Measurements from ENCODE around the gene SPINK6.

Gene SPINK6

DNA sequence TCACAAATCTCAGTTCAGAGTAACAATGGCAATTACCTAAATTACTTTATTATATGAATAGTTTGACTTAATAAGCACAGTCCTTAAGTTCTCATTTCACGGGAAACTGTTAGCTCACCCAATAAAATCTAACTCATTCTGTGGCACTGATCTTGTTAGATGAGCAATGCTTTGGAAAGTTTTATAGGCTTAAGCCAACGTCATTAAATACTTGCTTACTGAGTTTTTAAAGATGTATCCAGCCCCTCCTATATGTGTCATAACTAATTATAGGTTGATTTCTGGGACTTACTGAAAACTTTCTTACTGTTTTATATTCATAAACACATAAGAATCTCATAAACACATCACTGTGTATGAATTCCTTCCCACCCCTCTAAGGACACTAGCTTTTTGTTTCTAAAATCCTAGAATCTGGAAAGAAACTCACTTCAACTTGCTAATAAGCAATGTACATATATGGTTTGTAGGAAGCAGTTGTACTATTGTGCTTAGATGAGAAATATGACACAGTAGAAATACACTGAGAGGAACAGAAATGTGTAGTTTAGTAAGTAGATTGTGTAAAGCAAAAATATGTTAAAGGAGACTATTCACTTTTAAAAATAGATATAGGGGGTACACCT, 21.4 kb downstream of the SPINK6 start:
- no peak for DNase-seq (ENCODE audit: low read depth, low spot score)

DNA sequence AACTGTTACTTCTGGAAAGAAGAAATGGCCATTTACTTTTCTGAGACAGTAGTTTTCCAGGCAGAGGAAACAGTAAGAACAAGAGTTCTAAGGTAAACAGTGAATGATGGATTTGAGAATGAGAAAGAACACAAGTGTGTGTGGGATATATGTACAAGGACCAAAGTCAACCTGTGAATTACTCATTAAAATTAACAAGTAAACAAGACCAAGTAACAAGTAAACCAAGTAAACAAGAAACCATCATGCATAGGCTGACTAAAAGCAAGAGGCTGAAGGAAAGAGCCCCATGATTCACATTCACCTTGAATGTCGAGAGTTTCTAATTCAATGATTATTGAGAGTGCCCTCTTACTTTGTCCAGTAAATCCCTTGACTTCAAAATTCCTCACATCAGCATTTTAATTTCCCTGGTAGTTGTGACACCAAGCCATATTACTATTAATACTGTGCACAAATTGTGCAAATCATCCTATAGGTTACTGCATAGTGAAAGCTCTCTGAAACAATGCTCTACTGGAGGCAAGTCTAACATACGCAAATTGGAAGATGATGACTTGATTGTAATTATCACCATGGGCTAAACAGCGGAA, 25.6 kb downstream of the SPINK6 start:
- no peak for DNase-seq (ENCODE audit: low read depth, low spot score)

DNA sequence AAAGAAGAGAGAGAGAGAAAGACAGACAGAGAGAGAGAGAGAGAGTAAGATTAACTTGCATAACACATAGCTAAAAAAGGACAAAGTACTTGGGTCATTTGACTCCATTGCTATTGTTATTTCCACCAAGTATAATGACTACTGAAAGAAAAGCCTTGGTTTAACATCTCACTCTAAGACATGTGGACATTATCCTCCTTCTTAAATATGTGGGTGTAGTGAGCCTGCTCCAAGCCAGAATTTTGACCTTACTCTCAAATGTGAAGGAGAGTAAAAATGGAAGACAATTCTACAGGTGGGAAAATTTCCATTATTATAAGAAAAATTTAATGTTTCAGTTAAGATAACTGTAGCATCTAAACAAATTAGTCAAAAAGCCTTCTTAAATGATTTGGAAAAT, 27.0 kb downstream of the SPINK6 start:
- no peak for DNase-seq (ENCODE audit: low read depth, low spot score)

DNA sequence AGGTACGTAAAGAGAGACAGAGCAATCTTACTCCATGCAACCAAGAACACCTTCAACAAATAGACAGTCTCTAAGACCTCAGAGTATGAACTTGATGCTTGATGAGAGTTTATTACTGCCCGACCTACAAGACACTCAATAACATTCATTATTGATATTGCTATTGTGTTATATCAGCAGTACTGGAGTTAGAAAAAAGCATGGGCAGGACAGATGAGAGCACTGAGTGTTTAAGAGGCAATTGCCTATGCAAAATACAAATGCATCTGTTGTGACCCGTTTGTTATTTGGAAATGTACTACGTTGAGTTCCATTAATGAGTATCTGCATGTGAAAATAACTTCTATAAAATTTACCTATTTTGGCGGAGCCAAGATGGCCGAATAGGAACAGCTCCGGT, 27.4 kb downstream of the SPINK6 start:
- DNase-seq (ENCODE audit: low read depth, low spot score), result peak; percentile 2

DNA sequence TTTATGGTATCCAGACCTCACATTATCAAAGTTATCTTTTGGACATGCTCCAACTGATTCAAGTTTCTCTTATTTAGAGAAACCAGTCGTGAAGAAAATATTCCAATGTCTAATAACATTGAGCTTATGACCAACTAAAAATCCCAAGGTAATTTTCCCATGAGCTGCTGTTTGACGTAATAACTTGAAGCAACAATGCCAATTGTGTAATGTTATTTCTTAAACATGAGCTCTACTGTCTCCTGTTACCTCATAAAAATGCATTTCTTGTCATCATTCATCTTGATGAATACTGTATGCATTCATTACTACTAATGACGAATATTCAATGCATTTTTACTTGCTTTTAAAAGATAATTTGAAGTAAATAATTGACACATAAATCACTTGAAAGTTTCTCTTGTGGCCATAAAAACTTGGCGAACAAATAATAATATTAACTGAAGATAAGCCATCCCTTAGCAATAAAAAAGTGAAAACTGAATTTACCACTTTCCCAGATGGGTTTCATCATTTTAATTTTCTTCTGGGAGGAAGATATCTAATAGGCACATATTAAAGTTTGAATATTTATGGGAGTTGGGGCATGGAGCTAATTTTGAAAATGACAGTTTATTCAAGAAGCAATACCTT, 35.1 kb downstream of the SPINK6 start:
- no peak for DNase-seq (ENCODE audit: low read depth, low spot score)

DNA sequence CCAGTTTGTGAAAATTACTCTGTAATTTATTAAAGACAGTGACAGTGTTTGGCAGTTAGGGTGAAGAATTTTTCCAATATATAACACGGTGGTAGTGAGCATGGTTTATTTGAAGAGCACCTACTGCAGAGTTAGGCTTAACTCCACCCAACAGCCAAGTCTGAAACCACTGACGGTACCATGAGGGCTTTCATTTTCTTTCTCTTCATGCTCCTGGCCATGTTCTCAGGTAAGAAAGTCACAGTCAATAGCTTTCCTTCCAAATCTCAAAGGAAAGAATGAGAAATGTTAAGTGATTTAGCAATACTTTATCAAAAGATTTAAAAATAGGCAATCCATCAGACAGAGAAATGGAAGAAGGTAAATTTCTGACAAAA, 35.6 kb downstream of the SPINK6 start, which contains the start of gene MARCOL:
Gene MARCOL, plus strand, starts transcription at position 108 of the 377 bp plus-strand sequence. Its CDS starts 73 bp downstream, at position 181.
- DNase-seq (ENCODE audit: low read depth, low spot score), result no peak

DNA sequence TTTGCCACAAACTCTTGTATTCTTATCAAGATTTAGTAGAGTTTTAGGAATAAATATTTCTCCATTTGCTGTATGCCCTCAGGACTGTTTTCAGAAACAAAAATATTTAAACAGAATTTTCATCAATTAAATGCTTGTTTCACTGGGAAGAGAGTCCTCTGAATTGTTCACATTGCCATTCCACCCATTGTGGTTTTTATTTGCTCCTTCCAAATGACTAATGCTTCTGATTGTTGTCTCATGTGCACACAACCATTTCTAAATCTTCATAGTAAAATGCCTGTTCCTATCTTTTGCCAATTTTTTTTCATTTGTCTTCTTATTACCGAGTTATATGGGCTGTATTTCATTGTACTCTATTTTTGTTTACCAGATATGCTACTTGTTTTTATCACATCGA, 46.1 kb downstream of the SPINK6 start:
- DNase-seq (ENCODE audit: low read depth, low spot score), result no peak

DNA sequence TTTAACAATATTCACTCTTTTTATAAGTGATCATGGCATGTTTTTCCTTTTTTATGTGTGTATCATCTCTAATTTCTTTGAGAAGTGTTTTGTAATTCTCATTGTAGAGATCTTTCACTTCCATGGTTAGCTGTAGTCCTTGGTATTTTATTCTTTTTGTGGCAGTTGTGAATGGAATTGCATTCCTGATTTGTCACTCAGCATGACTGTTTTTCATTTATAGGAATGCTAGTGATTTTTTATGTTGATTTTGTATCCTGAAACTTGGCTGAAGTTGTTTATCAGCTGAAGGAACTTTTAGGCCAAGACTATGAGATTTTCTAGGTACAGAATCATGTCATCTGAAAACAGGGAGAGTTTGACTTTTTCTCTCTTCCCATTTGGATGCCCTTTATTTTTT, 52.6 kb downstream of the SPINK6 start:
- DNase-seq (ENCODE audit: low read depth, low spot score), result no peak

DNA sequence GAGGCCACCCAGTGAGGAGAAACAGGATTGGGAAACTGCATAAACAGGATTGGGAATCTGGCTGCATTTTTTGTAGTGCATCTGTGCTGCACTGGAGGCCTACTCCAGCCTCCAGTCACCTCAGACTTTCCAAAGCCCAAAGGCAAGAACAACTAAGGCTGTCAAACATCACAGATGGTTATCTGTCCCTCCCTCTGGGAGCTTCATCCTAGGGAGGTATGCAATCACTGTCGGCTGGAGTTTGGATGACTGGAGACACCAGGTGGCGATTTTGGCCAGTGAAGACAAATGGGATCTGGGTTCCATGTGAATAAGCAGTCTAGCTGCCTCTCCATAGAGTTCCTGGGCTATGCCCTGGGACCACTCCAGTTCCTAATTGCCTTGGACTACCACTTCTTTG, 56.4 kb downstream of the SPINK6 start:
- DNase-seq (ENCODE audit: low read depth, low spot score), result peak; percentile 63

DNA sequence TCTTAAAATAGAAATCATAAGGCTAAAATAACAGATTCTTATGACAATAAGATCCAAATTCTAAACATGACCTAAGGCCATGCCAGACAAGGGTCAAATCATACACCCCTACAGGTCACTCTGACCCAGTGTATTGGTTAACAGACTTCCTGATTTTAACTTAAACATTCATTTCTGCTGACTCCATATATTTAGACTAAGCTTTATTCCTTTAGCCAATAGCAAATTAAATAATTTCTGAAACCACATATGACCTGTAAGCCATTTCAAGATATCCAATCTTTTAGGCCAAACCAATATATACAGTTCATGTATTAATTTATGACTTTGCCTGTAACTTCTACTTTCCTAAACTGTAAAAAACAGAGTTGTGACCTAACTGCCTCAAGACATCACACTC, 58.4 kb downstream of the SPINK6 start:
- DNase-seq (ENCODE audit: low read depth, low spot score), result no peak

Measured in ELF-1 (cell line).